A549 (cell line): Measurements from ENCODE around the gene CYB5B. TPM values are rescaled to one million over a fixed set of nuclear protein-coding genes. Genes with fewer than 3 reads are reported as not detected.

ENCODE experiments used
- ATAC-seq, 2 experiments: fragments of 200-7000 bp in 1 of 2; fragments of >200 bp in 1 of 2; cut with Nextera tagmentation in 1 of 2; cut with Tn5 transposase in 1 of 2; 3 replicates each; pipeline versions ENCODE4 v1.8.0 to v1.9.1; 2018 to 2020; ENCODE audit warnings: mild to moderate bottlenecking in 1 of 2, moderate library complexity in 1 of 2
- CTCF ChIA-PET: fragments of 300-600 bp; sonication (Branson Sonifier 250); formaldehyde crosslinking; extraction: SDS; loops from one replicate; lab custom pipeline; 2021; ENCODE audit warnings: antibody characterized with exemption, inconsistent platforms; lab: Yijun Ruan, JAX
- POLR2A ChIA-PET: fragments of 350-600 bp; formaldehyde crosslinking; extraction: SDS; loops from one replicate; lab custom pipeline; 2021; ENCODE audit warnings: antibody characterized with exemption, inconsistent platforms; lab: Yijun Ruan, JAX
- DNase-seq, 2 experiments: peaks; one replicate each; pipeline versions ENCODE4 v3.0.0 to v3.0.0-alpha.2; 2011 to 2016; ENCODE audit warnings: low read depth in 1 of 2, low spot score in 1 of 2
- FAIRE-seq: peaks from 2 replicates; lab custom pipeline; 2011; peaks lifted over from hg19 to GRCh38; lab: Jason Lieb, UNC
- H3K27ac ChIP-seq, 2 experiments: fragments of >200 bp; sonication (Bioruptor Twin); formaldehyde crosslinking; 3 replicates each; pipeline ENCODE4 v1.5.1; 2016 to 2017
- H3K4me1 ChIP-seq: fragments of >200 bp; sonication (Bioruptor Twin); formaldehyde crosslinking; 3 replicates; pipeline ENCODE4 v1.6.1; 2016
- H3K4me2 ChIP-seq: fragments of >200 bp; sonication (Bioruptor Twin); formaldehyde crosslinking; 3 replicates; pipeline ENCODE4 v1.6.1; 2016
- H3K4me3 ChIP-seq: fragments of >200 bp; sonication (Bioruptor Twin); formaldehyde crosslinking; 3 replicates; pipeline ENCODE4 v1.5.1; 2016
- H3K9me3 ChIP-seq: fragments of >200 bp; sonication (Bioruptor Twin); formaldehyde crosslinking; 3 replicates; pipeline ENCODE4 v1.6.1; 2016
- BCL3 ChIP-seq: fragments of >200 bp; sonication (Bioruptor Twin); formaldehyde crosslinking; IDR thresholded peaks from 3 replicates; pipeline ENCODE4 v1.6.1; 2016
- CBX2 ChIP-seq: fragments of 200-600 bp; sonication (generic); IDR thresholded peaks from 2 replicates; pipeline ENCODE4 v1.6.1; 2016; ENCODE audit warnings: low read depth, mild to moderate bottlenecking, borderline replicate concordance
- CEBPB ChIP-seq, 2 experiments: fragments of >200 bp in 1 of 2; sonication (Bioruptor Twin) in 1 of 2; formaldehyde crosslinking in 1 of 2; IDR thresholded peaks; 2 replicates each; pipeline ENCODE4 v1.6.1; 2012 to 2016
- EHMT2 ChIP-seq: fragments of 200-600 bp; sonication (generic); IDR thresholded peaks from 2 replicates; pipeline ENCODE4 v1.6.1; 2016; ENCODE audit warnings: antibody characterized with exemption, low read depth, mild to moderate bottlenecking, moderate library complexity
- GATA3 ChIP-seq: IDR thresholded peaks from 2 replicates; pipeline ENCODE4 v1.6.1; 2012; ENCODE audit warnings: borderline replicate concordance
- HDAC2 ChIP-seq: fragments of 200-600 bp; sonication (generic); IDR thresholded peaks from 2 replicates; pipeline ENCODE4 v1.6.1; 2016
- HOXA7 ChIP-seq: fragments of 250-450 bp; sonication (Bioruptor Pico); IDR thresholded peaks from 2 replicates; pipeline ENCODE4 v1.5.0; 2020; ENCODE audit warnings: mild to moderate bottlenecking, moderate library complexity
- HOXB13 ChIP-seq: fragments of 250-450 bp; sonication (Bioruptor Pico); IDR thresholded peaks from 2 replicates; pipeline ENCODE4 v1.5.0; 2020; ENCODE audit warnings: low read depth, mild to moderate bottlenecking, moderate library complexity
- JUN ChIP-seq, 2 experiments: fragments of >200 bp; sonication (Bioruptor Twin); formaldehyde crosslinking; IDR thresholded peaks; 2 replicates in 1 of 2; 3 replicates in 1 of 2; pipeline ENCODE4 v1.6.1; 2016 to 2017
- JUNB ChIP-seq: fragments of >200 bp; sonication (Bioruptor Twin); formaldehyde crosslinking; IDR thresholded peaks from 2 replicates; pipeline ENCODE4 v1.6.1; 2016
- MAZ ChIP-seq: fragments of 150-350 bp; IDR thresholded peaks from 2 replicates; pipeline ENCODE4 v1.6.1; 2014; ENCODE audit warnings: antibody characterized with exemption, low read depth, low read length, borderline replicate concordance
- MYC ChIP-seq: IDR thresholded peaks from 2 replicates; pipeline ENCODE4 v1.6.1; 2012; ENCODE audit warnings: mild to moderate bottlenecking, inconsistent platforms, low read length, improper control_type of control experiment, borderline replicate concordance
- NPAS2 ChIP-seq: fragments of 250-450 bp; sonication (Bioruptor Pico); IDR thresholded peaks from 2 replicates; pipeline ENCODE4 v1.8.0; 2022; ENCODE audit warnings: mild to moderate bottlenecking, moderate library complexity, borderline replicate concordance
- PBX3 ChIP-seq: IDR thresholded peaks from 2 replicates; pipeline ENCODE4 v1.6.1; 2012
- POLR2A ChIP-seq: IDR thresholded peaks from 2 replicates; pipeline ENCODE4 v1.6.1; 2012; ENCODE audit warnings: mild to moderate bottlenecking, low read length
- RAD21 ChIP-seq, 2 experiments: fragments of >200 bp in 1 of 2; sonication (Bioruptor Twin) in 1 of 2; formaldehyde crosslinking in 1 of 2; IDR thresholded peaks in 1 of 2; conservative IDR thresholded peaks in 1 of 2; 2 replicates in 1 of 2; 3 replicates in 1 of 2; pipeline ENCODE4 v1.6.1; 2012 to 2018; ENCODE audit warnings: inconsistent platforms in 1 of 2
- RARB ChIP-seq: fragments of 250-450 bp; sonication (Bioruptor Pico); IDR thresholded peaks from 2 replicates; pipeline ENCODE4 v1.8.0; 2021; ENCODE audit warnings: mild to moderate bottlenecking, moderate library complexity
- SREBF2 ChIP-seq: fragments of 450-650 bp; IDR thresholded peaks from 2 replicates; pipeline ENCODE4 v1.6.1; 2014; ENCODE audit warnings: mild to moderate bottlenecking, moderate library complexity
- TFCP2L1 ChIP-seq: fragments of 250-450 bp; sonication (Bioruptor Pico); IDR thresholded peaks from 2 replicates; pipeline ENCODE4 v1.5.0; 2021; ENCODE audit warnings: mild to moderate bottlenecking
- TP53 ChIP-seq: fragments of 250-450 bp; sonication (Bioruptor Pico); IDR thresholded peaks from 2 replicates; pipeline ENCODE4 v1.5.0; 2021; ENCODE audit warnings: mild to moderate bottlenecking, moderate library complexity
- ZC3H11A ChIP-seq: fragments of 450-650 bp; IDR thresholded peaks from 2 replicates; pipeline ENCODE4 v1.6.1; 2014; ENCODE audit warnings: antibody characterized with exemption, mild to moderate bottlenecking
- ZFP36 ChIP-seq: fragments of 450-650 bp; IDR thresholded peaks from 2 replicates; pipeline ENCODE4 v1.6.1; 2014; ENCODE audit warnings: borderline replicate concordance; ENCODE audit not compliant: partially characterized antibody
- ZSCAN20 ChIP-seq: fragments of 250-450 bp; sonication (Bioruptor Pico); IDR thresholded peaks from 2 replicates; pipeline ENCODE4 v1.8.0; 2022; ENCODE audit warnings: mild to moderate bottlenecking, moderate library complexity
- WGBS: methylation state at CpG from one replicate; pipeline ENCODE4 v1.1.6; 2017; ENCODE audit errors: missing lambda C conversion rate; 5-methylcytosine and 5-hydroxymethylcytosine counted together
- polyA plus RNA-seq, 4 experiments: library from polyadenylated mRNA; depleted of rRNA in 3 of 4; stranded (reverse); fragments of >200 nt; fragmentation: RNase III in 1 of 4; extraction: RNeasy Plus Mini Kit Qiagen cat#74134 plus additional on column Dnase treatment in 1 of 4; gene quantifications; 2 replicates in 3 of 4; 3 replicates in 1 of 4; pipeline ENCODE4 v1.2.3, GENCODE V29; 2011 to 2017

CYB5B gene
- polyA plus RNA-seq, 2 of the 4 experiments (the other 2 are of a cell fraction): 248 to 477 TPM

GRCh38 chr16:69411064-69411985, 13.1 kb upstream of the CYB5B start:
- Histone ChIP-seq H3K4me1 (peaks cover 61% of the 10 kb centered on the region), H3K4me2 (peak overlapping the region; percentile 55; the same call in 2 of the 3 replicates), H3K9me3 (0 out of 3 replicates have a peak, but pooled peaks cover 3% of the 10 kb centered on the region)
- POLR2A ChIA-PET: no interaction called here
- ATAC-seq (no peak), DNase-seq (no peak)
- WGBS: 93% methylated on average over 18 of the region's 18 CpGs
- TF ChIP-seq HDAC2: no peak
- no peak for TF ChIP-seq TP53 (CRISPR knock-in tag)
- no peak for TF ChIP-seq BCL3
- no peak for TF ChIP-seq JUN (IDR thresholded peaks at IDR 0.05)
- no peak for TF ChIP-seq ZFP36
- TF ChIP-seq RARB (CRISPR knock-in tag): no peak
- peak in 1 of 2 experiments; percentile 26; a peak in 1 of 4 replicates for TF ChIP-seq CEBPB (IDR thresholded peaks at IDR 0.05)
- TF ChIP-seq, all 56 proteins: peak for 1
- Histone ChIP-seq H3K27ac (peak overlapping the region; percentile 84 to 87), H3K4me3 (no peak overlapping the region)
- FAIRE-seq: no peak
- CTCF ChIA-PET: interaction anchor here (1.6 to 6.3 kb wide), 2 partner anchors 7 to 14 kb away, joined by 3 to 67 read pairs; no protein-coding TSS in a partner anchor

GRCh38 chr16:69412287-69412686, 12.1 kb upstream of the CYB5B start:
- TF ChIP-seq POLR2A (no peak), TFCP2L1 (CRISPR knock-in tag) (no peak), PBX3 (no peak), JUNB (no peak), HOXB13 (CRISPR knock-in tag) (no peak), RAD21 (conservative IDR thresholded peaks at IDR 0.05 in 1 of 2, IDR thresholded peaks at IDR 0.05 in 1 of 2) (no peak), ZC3H11A (no peak), ZSCAN20 (no peak), CBX2 (no peak), MYC (no peak), SREBF2 (no peak), MAZ (no peak), EHMT2 (no peak), JUN (IDR thresholded peaks at IDR 0.05) (no peak), NPAS2 (CRISPR knock-in tag) (no peak), CEBPB (IDR thresholded peaks at IDR 0.05) (no peak), GATA3 (no peak), BCL3 (no peak), HOXA7 (CRISPR knock-in tag) (no peak)
- 93% methylated on average over 12 of the region's 12 CpGs for WGBS
- H3K4me3 ChIP-seq: no peak overlapping the region
- no peak overlapping the region for H3K4me2 ChIP-seq
- CTCF ChIA-PET: interaction anchor here (1.6 to 6.3 kb wide), 2 partner anchors 8 to 15 kb away, joined by 3 to 67 read pairs; no protein-coding TSS in a partner anchor
- peak overlapping the region; percentile 42 to 87; a peak in 5 of 6 replicates for H3K27ac ChIP-seq
- peaks cover 68% of the 10 kb centered on the region for H3K4me1 ChIP-seq
- no peaks in the 10 kb centered on the region for H3K9me3 ChIP-seq
- POLR2A ChIA-PET: interaction anchor here (0.6 kb wide), 2 partner anchors 15 to 312 kb away, joined by 3 read pairs; no protein-coding TSS in a partner anchor
- FAIRE-seq (no peak), DNase-seq (no peak), ATAC-seq (no peak)
